GM21717 (cell line): ENCODE data around the gene PLXNB3.

Source experiments
- ATAC-seq: cut with Tn5 transposase; IDR thresholded peaks from one replicate; pipeline ENCODE4 v1.9.1; 2021; ENCODE audit warnings: mild to moderate bottlenecking, moderate library complexity; ENCODE audit not compliant: unreplicated experiment

Gene PLXNB3

DNA sequence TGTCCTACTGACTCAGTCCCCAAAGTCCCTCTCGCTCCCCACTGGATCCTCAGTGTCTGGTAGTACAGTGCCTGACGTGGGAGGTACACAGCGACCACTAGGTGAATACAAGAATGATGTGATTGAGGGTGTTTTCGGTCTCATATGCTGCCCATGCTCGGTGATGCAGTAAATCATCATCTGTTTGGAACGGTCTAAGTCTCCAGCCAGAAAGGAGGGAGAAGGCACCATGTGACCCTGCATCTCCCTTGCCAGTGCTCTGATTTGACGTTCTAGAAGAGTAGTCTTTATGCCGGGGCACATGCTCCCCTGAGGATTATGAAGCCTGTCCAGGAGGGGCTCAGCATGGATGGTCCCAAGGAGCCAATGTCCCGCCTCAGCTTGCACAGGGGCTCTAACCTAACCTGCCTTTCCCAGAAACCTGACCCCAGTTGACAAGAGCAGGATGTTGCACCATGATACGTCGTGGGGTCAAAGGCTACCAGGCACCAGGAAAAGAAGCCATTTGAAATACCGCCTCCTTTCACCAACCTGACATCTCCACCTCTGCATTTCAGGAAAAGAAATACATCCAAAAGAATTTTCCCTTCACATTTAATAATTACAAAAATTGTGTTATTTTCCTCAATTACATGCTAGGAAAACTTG, 13.8 kb upstream of the PLXNB3 start:
- no peak for ATAC-seq

DNA sequence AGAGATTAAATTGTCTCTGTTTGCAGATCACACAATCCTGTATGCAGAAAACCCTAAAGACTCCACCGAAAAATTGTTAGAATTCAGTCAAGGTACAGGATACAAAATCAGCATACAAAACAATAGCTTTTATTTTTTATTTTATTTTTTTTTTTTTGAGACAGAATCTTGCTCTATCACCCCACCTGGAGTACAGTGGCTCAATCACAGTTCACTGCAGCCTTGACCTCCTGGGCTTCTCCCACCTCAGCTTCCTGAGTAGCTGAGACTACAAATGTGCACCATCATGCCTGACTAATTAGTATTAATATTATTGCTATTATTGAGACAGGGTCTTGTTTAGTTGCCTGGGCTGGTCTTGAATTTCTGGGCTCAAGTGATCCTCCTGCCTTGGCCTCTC, 8.9 kb upstream of the PLXNB3 start:
- ATAC-seq = no peak

- ATAC-seq = no peak
Observed at GRCh38 chrX:153761863-153762262, 2.2 kb upstream of the PLXNB3 start.

GRCh38 chrX:153762626-153763173, 1.3 kb upstream of the PLXNB3 start:
- ATAC-seq = no peak

DNA sequence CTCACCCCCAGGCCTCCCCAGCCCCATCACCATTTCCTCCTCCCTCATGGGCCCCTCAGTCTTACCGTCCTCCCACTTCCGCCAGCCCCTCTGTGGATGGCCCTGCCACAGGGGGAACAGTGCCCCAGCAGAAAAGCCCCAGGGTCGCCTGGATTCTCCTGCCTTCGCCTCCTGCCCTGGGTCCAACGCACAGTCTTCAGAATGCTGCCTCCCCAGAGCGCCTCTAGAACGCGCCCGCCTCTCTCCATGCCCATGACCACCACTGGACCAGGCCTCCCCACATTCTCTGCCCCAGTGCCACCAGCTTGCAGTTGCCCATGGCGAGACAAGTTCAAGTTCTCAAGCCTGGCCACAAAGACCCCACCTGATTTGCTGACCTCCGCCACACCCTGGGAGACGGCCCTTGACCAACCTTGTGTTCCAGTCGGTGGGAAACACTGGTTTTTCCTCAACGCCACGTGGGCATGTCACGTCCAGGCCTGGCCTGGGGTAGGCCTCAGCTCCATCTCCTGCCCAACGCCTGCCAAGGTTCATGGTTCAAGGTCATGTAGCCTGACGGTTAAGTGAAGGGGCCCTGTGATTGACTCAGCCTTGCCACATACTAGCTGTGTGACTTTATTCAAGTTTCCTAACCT, 634 bp upstream of the PLXNB3 start:
- no peak for ATAC-seq

- ATAC-seq = no peak
Observed at GRCh38 chrX:153764786-153765137, 713 bp downstream of the PLXNB3 start.

DNA sequence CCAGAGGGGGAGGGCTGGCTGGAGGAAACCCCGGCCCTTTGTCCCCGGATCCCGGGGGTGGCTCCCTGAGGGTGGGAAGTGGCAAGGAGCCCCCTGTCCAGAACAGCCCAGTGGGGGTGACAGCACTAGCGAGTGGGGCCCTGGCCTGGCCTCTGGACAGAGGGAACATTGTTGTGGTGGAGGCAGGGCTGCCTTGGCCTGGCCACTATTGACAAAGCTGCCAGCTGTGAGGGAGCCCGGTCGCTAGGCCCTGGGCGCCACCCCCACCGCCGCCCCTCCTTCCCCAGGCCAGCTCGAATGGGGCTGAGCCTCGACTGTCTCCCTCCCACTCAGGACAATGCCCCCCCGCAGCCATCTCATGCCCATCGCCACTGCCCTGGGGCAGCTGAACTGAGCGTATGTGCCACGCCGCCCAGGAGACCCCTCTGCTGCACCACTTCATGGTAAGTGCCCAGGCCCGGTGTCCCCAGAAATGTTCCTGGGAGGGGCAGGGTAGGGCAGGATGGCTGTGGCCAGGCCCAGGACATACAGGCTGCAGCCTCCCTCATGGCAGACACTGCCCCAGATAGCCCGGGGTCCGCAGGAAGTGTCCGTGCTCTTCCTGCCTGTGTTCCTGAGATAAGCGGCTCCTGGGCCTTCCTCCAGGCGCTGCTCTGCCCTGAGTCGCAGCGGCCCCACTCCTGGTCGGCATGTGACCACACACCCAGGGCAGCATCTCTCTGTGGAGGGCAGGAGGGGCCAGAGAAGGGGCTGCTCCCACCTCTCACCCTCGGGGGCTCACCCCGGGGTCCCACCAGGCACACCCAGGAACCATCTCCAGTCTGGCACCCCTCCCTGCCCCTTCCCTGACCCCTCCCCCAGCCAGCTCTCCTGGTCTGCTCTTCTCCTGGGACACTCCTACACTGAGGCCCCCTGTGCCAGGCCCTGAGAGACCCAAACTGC, 1.4 kb downstream of the PLXNB3 start:
- no peak for ATAC-seq

DNA sequence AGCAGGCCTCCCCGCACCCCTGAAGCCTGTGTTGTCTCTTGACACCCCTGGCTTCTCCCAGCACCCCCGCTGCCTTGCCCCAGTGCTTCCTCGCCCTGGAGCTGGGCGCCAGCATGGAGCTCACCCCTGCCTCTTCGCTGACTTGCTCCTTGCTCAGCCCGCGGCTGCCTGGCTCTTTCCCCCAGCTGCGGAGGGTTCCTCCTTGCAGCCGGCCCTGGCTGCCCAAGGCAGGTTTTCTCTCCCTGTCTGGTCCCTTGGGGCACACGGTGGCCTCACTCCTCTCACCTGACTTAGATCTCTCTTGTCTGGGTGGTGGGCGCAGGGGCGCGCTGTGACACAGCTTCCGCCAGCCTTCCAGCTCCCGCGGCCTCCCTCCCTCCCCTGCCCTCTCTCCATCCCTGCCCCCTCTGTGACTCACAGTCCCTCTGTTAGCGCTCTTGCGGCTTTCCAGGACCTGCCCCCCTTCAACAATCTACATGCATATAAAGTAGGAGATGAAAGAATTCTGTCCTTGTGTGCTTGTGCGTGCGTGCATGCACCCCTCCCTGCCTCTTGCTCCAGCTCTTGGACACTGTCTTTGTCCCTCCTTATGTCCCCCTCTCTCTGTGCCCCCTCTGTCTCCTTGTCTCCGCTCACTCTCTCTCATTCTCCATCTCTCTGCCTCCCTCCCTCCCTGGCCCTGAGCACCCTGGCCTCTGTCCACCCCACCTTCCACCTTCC, 2.2 kb downstream of the PLXNB3 start:
- ATAC-seq = no peak

GRCh38 chrX:153766871-153767673, 3.0 kb downstream of the PLXNB3 start:
- no peak for ATAC-seq

- no peak for ATAC-seq
Observed at GRCh38 chrX:153767674-153768055, 3.6 kb downstream of the PLXNB3 start.

DNA sequence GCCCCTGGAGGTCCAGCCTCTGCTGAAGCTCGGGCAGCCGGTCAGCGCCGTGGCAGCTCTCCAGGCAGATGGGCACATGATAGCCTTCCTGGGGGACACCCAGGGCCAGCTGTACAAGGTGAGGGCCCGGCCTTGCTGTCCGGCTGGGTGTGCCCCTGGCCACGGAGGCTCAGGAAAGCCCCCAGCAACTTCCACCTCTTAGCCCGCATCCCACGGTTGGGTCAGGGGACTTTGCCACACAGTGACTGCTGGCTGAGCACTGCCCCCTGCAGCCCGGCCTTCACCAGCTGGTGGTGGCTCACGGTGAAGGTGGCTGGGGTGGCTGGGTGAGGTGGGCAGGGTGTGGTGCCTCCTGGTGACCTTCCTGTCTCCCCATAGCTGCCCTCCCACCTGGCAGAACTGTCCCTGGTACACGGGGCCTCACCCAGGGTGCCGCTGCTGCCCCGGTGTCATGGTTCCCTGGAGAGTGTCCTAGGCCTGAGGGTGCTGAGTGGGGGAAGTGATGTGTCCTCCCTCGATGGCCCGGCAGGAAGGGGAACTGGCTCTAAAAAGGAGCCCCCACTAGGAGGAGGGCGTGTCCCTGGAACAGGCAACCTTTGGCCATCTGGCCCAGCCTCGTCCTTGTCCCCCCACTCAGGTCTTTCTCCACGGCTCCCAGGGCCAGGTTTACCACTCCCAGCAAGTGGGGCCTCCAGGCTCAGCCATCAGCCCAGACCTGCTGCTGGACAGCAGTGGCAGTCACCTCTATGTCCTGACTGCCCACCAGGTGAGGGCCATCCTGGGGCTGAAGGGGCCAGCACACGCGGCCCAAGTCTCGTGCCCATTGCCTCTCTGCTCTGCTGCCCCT, 4.5 kb downstream of the PLXNB3 start:
- no peak for ATAC-seq

GRCh38 chrX:153769158-153769864, 5.3 kb downstream of the PLXNB3 start:
- ATAC-seq = no peak

DNA sequence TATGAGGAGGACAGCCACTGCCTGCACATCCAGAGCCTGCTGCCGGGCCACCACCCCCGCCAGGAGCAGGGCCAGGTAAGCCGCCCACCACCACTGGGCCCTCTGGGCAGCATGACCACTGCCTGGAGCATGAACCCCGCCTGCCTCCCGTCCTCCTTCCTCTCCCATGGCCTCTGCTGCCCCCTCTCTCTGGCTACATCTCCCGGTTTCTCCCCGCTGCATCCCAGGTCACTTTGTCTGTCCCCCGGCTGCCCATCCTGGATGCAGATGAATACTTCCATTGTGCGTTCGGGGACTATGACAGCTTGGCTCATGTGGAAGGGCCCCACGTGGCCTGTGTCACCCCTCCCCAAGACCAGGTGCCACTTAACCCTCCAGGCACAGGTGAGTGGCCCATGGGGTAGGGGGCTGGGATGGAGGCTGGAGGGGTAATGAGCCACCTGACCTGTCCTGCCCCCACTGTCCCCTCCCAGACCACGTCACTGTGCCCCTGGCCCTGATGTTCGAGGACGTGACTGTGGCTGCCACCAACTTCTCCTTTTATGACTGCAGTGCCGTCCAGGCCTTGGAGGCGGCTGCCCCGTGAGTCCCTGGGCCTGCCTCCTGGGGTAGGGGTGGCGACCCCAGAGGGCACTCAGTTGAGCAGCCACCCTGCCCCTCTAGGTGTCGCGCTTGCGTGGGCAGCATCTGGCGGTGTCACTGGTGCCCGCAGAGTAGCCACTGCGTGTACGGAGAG, 6.0 kb downstream of the PLXNB3 start:
- no peak for ATAC-seq

DNA sequence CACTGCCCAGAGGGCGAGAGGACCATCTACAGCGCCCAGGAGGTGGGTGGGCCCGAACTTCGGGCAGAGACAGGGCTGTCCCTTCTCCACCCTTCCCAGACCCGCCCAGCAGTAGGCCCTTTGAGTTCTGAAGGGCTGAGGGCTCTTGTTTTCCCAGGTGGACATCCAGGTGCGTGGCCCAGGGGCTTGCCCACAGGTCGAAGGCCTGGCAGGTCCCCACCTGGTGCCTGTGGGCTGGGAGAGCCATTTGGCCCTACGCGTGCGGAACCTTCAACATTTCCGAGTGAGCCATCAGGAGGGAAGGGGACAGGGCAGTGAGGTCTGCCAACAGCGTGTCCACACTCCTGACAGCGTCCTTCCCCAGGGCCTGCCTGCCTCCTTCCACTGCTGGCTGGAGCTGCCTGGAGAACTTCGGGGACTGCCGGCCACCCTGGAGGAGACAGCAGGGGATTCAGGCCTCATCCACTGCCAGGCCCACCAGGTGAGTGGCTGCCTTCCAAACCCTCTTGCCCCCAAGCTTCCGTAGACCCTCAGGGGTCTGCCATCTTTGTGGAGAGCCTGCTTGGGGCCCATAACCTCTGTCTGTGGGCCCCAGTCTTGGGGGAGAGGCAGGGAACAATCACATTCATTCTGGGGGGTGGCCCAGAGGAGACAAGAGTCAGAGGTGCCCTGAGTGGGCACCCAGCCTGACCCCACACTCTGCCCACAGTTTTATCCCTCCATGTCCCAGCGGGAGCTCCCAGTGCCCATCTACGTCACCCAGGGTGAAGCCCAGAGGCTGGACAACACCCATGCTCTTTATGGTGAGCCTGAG, 6.8 kb downstream of the PLXNB3 start:
- no peak for ATAC-seq

DNA sequence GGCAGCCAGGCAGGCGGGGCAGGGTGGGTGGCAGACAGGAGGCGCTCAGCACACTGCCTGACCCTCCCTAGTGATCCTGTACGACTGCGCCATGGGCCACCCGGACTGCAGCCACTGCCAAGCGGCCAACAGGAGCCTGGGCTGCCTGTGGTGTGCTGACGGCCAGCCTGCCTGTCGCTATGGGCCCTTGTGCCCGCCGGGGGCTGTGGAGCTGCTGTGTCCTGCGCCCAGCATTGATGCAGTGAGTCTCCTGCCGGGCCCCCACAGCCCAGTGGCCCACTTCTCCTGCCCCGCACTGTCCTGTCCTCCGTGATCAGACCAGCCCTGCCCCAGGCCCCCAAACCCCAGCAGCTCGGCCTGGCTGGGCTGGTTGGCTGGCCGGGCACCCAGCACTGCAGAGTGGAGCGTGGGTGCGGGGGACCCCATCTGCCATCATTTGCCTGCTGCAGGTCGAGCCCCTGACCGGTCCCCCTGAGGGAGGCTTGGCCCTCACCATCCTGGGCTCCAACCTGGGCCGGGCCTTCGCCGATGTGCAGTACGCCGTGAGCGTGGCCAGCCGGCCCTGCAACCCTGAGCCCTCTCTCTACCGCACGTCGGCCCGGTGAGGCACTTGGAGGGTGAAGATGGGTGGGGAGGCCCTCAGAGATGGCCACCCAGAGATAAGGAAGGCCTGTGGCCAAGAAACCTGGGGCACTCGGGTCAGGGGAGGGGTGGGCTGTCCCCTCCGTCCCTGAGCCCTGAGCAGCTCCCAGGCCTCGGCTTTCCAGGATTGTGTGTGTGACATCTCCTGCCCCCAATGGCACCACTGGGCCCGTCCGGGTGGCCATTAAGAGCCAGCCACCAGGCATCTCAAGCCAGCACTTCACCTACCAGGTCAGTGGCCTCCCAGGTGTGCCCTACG, 7.6 kb downstream of the PLXNB3 start:
- no peak for ATAC-seq
